SK-N-SH (cell line): ENCODE results near the gene SEMA3C.

Source experiments
- CHD2 ChIP-seq: fragments of 150-350 bp; IDR thresholded peaks from 2 replicates; pipeline ENCODE4 v1.6.1; 2018; ENCODE audit warnings: low read length; ENCODE audit not compliant: partially characterized antibody
- EP300 ChIP-seq, 2 experiments: IDR thresholded peaks; 2 replicates each; pipeline versions ENCODE4 v1.4.0 to v1.6.1; 2012; ENCODE audit warnings: borderline replicate concordance in 1 of 2, low read depth in 1 of 2, low read length in 1 of 2
- EZH2phosphoT487 ChIP-seq: fragments of 200-600 bp; sonication (generic); IDR thresholded peaks from 2 replicates; pipeline ENCODE4 v1.6.1; 2017; ENCODE audit warnings: low read depth, mixed run types, mild to moderate bottlenecking, antibody characterized with exemption, moderate library complexity, borderline replicate concordance
- GATA2 ChIP-seq: sonication (generic); formaldehyde crosslinking; IDR thresholded peaks from 2 replicates; pipeline ENCODE4 v1.5.0; 2020; ENCODE audit warnings: mild to moderate bottlenecking, missing genetic modification reagents
- RAD21 ChIP-seq: IDR thresholded peaks from 2 replicates; pipeline ENCODE4 v1.6.1; 2012; ENCODE audit warnings: mild to moderate bottlenecking, low read length
- RFX5 ChIP-seq: IDR thresholded peaks from 2 replicates; pipeline ENCODE4 v1.6.1; 2012; ENCODE audit warnings: mild to moderate bottlenecking, improper control_type of control experiment, low read length
- RXRA ChIP-seq: IDR thresholded peaks from 2 replicates; pipeline ENCODE4 v1.4.0; 2012; ENCODE audit warnings: low read depth, mild to moderate bottlenecking, borderline replicate concordance
- SMC3 ChIP-seq: IDR thresholded peaks from 2 replicates; pipeline ENCODE4 v1.6.1; 2012; ENCODE audit warnings: low read depth, low read length, improper control_type of control experiment
- TEAD4 ChIP-seq: IDR thresholded peaks from 2 replicates; pipeline ENCODE4 v1.4.0; 2012; ENCODE audit warnings: mild to moderate bottlenecking, borderline replicate concordance; ENCODE audit not compliant: insufficient read depth
- TF ChIP-seq, protein P1 (sequence below): fragments of 200-600 bp; sonication (generic); IDR thresholded peaks from 2 replicates; pipeline ENCODE4 v1.6.1; 2017; ENCODE audit warnings: antibody characterized with exemption, mild to moderate bottlenecking, moderate library complexity
- TF ChIP-seq, protein P2 (sequence below): fragments of 150-350 bp; IDR thresholded peaks from 2 replicates; pipeline ENCODE4 v1.6.1; 2017; ENCODE audit warnings: antibody characterized with exemption, low read length, low read depth, borderline replicate concordance
- TF ChIP-seq, protein P3 (sequence below): IDR thresholded peaks from 2 replicates; pipeline ENCODE4 v1.4.0; 2012; ENCODE audit warnings: low read depth, borderline replicate concordance
- TF ChIP-seq, protein P4 (sequence below): IDR thresholded peaks from 2 replicates; pipeline ENCODE4 v1.6.1; 2012; ENCODE audit warnings: mild to moderate bottlenecking, low read depth, low read length, moderate library complexity

DNA sequence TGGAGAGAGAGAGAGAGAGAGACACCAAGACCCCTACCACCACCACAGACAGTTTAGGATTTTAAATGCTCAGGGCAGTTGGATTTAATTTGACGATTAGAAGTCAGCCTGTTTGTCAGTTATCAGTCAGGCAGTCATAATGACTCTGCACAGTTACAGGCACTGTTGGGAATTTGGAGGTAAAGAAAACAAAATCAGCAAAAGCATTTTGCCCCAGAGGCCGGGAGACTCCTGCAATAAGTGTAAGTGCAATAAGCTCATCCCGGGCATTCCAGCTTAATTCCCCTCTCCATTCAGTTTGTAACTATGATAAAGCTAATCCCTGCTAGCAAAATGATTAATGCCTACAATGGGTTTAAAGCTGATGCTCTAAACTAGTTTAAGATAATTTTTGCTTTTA is 13.5 kb downstream of the SEMA3C start:
- no peak for TF ChIP-seq EZH2phosphoT487
- TF ChIP-seq, protein P1, sequence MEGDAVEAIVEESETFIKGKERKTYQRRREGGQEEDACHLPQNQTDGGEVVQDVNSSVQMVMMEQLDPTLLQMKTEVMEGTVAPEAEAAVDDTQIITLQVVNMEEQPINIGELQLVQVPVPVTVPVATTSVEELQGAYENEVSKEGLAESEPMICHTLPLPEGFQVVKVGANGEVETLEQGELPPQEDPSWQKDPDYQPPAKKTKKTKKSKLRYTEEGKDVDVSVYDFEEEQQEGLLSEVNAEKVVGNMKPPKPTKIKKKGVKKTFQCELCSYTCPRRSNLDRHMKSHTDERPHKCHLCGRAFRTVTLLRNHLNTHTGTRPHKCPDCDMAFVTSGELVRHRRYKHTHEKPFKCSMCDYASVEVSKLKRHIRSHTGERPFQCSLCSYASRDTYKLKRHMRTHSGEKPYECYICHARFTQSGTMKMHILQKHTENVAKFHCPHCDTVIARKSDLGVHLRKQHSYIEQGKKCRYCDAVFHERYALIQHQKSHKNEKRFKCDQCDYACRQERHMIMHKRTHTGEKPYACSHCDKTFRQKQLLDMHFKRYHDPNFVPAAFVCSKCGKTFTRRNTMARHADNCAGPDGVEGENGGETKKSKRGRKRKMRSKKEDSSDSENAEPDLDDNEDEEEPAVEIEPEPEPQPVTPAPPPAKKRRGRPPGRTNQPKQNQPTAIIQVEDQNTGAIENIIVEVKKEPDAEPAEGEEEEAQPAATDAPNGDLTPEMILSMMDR = no peak
- peak in 1 of 2 experiments; percentile 67; a peak in 1 of 4 replicates for TF ChIP-seq EP300 (IDR thresholded peaks at IDR 0.05; ENCODE audit: borderline replicate concordance in 1 of 2, low read depth in 1 of 2, low read length in 1 of 2)
- TF ChIP-seq RXRA = no peak
- no peak for TF ChIP-seq CHD2
- no peak for TF ChIP-seq SMC3
- TF ChIP-seq, protein P2, sequence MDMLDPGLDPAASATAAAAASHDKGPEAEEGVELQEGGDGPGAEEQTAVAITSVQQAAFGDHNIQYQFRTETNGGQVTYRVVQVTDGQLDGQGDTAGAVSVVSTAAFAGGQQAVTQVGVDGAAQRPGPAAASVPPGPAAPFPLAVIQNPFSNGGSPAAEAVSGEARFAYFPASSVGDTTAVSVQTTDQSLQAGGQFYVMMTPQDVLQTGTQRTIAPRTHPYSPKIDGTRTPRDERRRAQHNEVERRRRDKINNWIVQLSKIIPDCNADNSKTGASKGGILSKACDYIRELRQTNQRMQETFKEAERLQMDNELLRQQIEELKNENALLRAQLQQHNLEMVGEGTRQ = no peak
- TF ChIP-seq, protein P3, sequence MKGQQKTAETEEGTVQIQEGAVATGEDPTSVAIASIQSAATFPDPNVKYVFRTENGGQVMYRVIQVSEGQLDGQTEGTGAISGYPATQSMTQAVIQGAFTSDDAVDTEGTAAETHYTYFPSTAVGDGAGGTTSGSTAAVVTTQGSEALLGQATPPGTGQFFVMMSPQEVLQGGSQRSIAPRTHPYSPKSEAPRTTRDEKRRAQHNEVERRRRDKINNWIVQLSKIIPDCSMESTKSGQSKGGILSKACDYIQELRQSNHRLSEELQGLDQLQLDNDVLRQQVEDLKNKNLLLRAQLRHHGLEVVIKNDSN = no peak
- TF ChIP-seq, protein P4, sequence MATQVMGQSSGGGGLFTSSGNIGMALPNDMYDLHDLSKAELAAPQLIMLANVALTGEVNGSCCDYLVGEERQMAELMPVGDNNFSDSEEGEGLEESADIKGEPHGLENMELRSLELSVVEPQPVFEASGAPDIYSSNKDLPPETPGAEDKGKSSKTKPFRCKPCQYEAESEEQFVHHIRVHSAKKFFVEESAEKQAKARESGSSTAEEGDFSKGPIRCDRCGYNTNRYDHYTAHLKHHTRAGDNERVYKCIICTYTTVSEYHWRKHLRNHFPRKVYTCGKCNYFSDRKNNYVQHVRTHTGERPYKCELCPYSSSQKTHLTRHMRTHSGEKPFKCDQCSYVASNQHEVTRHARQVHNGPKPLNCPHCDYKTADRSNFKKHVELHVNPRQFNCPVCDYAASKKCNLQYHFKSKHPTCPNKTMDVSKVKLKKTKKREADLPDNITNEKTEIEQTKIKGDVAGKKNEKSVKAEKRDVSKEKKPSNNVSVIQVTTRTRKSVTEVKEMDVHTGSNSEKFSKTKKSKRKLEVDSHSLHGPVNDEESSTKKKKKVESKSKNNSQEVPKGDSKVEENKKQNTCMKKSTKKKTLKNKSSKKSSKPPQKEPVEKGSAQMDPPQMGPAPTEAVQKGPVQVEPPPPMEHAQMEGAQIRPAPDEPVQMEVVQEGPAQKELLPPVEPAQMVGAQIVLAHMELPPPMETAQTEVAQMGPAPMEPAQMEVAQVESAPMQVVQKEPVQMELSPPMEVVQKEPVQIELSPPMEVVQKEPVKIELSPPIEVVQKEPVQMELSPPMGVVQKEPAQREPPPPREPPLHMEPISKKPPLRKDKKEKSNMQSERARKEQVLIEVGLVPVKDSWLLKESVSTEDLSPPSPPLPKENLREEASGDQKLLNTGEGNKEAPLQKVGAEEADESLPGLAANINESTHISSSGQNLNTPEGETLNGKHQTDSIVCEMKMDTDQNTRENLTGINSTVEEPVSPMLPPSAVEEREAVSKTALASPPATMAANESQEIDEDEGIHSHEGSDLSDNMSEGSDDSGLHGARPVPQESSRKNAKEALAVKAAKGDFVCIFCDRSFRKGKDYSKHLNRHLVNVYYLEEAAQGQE = no peak
- no peak for TF ChIP-seq TEAD4
- no peak for TF ChIP-seq RAD21
- TF ChIP-seq GATA2 (CRISPR knock-in tag) = no peak
- no peak for TF ChIP-seq RFX5
